Endometrium (tissue), 2 donors: ENCODE results near the gene S100PBP.
A peak's percentile ranks its signal among the peaks of the same experiment; 100 is the strongest.

ENCODE experiments used
- FAIRE-seq: peaks from 2 replicates; lab custom pipeline; 2012; peaks lifted over from hg19 to GRCh38; lab: Jason Lieb, UNC
- donor health status: control.
- donor health status: control.

S100PBP gene

GRCh38 chr1:32817159-32817814 lies at the start of gene S100PBP, which contains the start of gene YARS1:
S100PBP (plus strand) TSS chr1:32817653; CDS start chr1:32826100, 8,447 bp downstream.
YARS1 (minus strand) TSS chr1:32817358; CDS start chr1:32817244, 114 bp downstream.
- FAIRE-seq = peak; percentile 76

- FAIRE-seq = no peak
Observed at GRCh38 chr1:32768110-32768850, 49.2 kb upstream of the S100PBP start.

DNA sequence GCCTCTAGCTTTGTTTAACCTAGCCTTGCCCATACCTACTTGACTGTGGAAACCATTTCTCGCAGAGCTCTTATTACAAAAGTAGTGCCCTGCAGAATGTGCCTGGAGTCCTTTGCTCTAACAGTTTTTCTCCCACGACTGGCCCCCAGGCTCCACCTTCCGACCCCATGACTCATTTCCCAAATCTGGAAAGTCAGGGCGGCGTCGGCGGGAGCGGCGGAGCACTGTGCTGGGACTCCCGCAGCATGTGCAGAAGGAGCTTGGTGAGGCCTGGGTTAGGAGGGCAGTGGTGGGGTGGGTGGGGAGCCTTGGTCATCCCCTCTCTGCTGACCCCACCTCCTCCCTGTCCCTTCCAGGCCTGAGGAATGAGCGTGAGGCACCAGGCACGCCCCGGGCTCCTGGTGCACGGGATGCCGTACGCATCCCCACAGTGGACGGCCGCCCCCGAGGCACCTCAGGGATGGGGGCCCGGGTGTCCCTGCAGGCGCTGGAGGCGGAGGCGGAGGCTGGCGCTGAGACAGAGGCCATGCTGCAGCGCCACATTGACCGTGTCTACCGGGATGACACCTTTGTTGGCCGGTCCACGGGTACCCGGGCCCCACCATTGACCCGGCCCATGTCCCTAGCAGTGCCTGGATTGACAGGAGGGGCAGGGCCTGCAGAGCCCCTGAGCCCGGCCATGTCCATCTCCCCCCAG lies 47.8 kb upstream of the S100PBP start:
- FAIRE-seq = no peak

- FAIRE-seq = no peak
Observed at GRCh38 chr1:32770221-32770731, 47.2 kb upstream of the S100PBP start.

DNA sequence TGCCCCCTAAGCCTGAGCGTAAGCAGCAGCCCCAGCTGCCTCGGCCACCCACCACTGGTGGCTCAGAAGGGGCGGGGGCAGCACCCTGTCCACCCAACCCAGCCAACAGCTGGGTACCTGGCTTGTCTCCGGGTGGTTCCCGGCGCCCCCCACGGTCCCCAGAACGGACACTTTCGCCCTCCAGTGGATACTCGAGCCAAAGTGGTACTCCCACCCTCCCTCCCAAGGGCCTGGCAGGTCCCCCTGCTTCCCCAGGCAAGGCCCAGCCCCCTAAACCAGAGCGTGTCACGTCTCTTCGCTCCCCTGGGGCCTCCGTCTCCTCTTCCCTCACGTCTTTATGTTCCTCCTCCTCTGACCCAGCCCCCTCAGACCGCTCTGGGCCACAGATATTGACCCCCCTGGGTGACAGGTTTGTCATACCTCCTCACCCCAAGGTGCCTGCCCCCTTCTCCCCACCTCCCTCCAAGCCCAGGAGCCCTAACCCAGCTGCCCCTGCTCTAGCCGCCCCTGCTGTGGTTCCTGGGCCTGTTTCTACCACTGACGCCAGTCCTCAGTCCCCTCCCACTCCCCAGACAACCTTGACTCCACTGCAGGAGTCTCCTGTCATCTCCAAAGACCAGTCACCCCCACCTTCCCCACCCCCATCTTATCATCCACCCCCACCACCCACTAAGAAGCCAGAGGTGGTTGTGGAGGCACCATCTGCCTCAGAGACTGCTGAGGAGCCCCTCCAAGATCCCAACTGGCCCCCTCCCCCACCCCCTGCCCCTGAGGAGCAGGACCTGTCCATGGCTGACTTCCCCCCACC lies 46.5 kb upstream of the S100PBP start:
- no peak for FAIRE-seq

DNA sequence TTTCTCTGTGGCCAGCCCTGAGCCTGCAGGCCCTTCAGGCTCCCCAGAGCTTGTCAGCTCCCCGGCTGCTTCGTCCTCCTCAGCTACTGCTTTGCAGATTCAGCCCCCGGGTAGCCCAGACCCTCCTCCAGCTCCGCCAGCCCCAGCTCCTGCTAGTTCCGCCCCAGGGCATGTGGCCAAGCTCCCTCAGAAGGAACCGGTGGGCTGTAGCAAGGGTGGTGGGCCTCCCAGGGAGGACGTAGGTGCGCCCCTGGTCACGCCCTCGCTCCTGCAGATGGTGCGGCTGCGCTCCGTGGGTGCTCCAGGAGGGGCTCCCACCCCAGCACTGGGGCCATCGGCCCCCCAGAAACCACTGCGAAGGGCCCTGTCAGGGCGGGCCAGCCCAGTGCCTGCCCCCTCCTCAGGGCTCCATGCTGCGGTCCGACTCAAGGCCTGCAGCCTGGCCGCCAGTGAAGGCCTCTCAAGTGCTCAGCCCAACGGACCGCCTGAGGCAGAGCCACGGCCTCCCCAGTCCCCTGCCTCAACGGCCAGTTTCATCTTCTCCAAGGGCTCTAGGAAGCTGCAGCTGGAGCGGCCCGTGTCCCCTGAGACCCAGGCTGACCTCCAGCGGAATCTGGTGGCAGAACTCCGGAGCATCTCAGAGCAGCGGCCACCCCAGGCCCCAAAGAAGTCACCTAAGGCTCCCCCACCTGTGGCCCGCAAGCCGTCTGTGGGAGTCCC lies 45.7 kb upstream of the S100PBP start:
- no peak for FAIRE-seq

GRCh38 chr1:32772281-32773017 lies 45.0 kb upstream of the S100PBP start:
- FAIRE-seq = no peak

GRCh38 chr1:32773018-32773763 lies 44.3 kb upstream of the S100PBP start:
- FAIRE-seq = no peak

- no peak for FAIRE-seq
Observed at GRCh38 chr1:32773764-32774463, 43.5 kb upstream of the S100PBP start.

DNA sequence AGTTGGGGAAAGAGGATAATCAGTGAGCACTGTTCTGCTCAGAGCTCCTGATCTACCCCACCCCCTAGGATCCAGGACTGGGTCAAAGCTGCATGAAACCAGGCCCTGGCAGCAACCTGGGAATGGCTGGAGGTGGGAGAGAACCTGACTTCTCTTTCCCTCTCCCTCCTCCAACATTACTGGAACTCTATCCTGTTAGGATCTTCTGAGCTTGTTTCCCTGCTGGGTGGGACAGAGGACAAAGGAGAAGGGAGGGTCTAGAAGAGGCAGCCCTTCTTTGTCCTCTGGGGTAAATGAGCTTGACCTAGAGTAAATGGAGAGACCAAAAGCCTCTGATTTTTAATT lies 43.0 kb upstream of the S100PBP start:
- FAIRE-seq = no peak

DNA sequence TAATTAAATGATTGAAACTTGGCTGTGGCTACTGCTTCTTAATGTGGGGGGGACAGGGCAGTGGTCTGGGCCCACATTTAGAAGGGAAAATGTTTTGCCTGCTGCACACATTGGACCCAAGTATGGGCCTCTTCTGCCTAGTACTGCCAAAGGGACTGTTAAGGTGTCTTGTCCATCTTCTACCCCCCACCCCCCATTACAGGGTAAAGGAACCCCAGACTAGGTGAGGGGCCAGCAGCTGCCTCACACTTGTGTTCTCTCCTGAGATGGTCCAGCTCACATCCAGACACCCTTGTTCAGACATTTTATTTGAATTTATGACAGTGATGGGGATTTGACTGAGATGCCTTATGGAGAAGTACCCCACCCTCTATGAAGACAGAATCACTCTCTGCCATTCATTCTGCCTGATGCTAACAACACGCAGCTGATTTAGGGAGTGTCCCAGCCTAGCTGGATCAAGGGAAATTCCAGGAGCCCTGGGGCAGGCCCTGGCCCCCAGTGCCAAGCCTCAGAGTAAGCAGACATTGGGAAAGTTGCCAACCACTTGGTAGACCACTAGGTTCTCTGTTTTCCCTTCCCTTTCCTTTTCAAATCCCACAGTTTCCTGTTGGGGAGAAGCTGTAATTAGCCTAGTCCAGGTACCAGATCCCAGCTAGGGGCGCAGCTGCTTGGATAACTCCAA lies 42.4 kb upstream of the S100PBP start:
- FAIRE-seq = no peak

DNA sequence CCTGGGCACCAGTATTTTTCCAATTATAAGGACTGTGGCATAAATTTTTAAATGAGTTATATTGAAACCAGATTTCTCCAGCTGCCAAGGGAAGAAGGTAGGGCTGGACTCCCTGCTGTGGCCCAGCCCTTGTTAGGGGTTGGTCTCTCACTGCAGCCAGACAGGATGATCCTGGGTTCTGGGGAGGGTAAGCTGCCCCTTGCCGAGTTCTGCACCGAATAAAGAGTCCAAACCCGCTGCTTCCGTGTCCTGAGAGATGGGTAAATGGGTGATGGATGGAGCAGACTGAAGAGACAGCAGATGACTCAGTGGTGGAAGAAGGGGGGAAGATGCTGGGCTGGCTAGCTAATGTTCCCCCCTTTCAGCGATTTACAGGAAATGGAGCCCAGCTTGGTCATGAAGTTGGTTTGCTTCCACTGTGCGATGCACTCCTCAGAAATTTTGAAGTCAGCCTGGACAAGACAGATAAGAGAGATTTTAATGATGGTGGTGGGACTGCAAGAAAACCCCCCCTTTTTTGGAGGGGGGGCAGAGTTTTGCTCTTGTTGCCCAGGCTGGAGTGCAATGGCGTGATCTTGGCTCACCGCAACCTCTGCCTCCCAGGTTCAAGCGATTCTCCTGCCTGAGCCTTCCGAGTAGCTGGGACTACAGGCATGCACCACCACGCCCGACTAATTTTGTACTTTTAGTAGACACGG lies 41.7 kb upstream of the S100PBP start:
- FAIRE-seq = no peak

- no peak for FAIRE-seq
Observed at GRCh38 chr1:32779242-32779641, 38.2 kb upstream of the S100PBP start.

- FAIRE-seq = no peak
Observed at GRCh38 chr1:32780005-32780404, 37.4 kb upstream of the S100PBP start.

GRCh38 chr1:32780628-32781234 lies 36.7 kb upstream of the S100PBP start:
- FAIRE-seq = no peak

DNA sequence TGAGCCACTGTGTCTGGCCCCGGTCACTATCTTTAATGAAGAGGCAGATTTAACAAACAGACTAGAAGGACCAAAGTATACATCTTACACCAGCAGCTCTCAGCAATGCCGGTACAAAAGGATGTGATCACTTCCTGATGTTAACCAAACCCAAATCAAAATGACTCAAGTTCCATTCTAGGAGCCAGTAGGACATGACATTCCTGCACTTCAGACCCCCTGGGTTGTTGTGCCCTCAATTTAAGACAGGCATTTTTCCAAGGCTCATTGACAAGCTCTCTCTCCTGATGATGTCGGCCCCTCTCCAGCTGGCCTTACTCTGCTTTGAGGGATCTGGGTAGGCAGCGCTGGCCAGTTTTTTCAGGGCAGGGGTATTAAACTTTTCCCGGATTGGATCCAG lies 35.4 kb upstream of the S100PBP start:
- no peak for FAIRE-seq

- FAIRE-seq = no peak
Observed at GRCh38 chr1:32783851-32784250, 33.6 kb upstream of the S100PBP start.

GRCh38 chr1:32784817-32785216 lies 32.6 kb upstream of the S100PBP start:
- no peak for FAIRE-seq
